GM19372 (cell line): ENCODE results near the gene TMEM86B.

Experiments
- ATAC-seq: cut with Tn5 transposase; IDR thresholded peaks from one replicate; pipeline ENCODE4 v1.9.1; 2021; ENCODE audit warnings: mild to moderate bottlenecking, low read depth, moderate library complexity; ENCODE audit not compliant: unreplicated experiment

The TMEM86B gene

GRCh38 chr19:55179606-55180484, 48.7 kb downstream of the TMEM86B start, which contains the start of gene SYT5:
Gene SYT5, minus strand, starts transcription at chr19:55180289. Its CDS starts 1,248 bp downstream, at chr19:55179041.
- no peak for ATAC-seq

GRCh38 chr19:55178781-55179599, 49.6 kb downstream of the TMEM86B start:
- ATAC-seq: peak; percentile 75
